Measurements from ENCODE around the gene EID2B.

DNA sequence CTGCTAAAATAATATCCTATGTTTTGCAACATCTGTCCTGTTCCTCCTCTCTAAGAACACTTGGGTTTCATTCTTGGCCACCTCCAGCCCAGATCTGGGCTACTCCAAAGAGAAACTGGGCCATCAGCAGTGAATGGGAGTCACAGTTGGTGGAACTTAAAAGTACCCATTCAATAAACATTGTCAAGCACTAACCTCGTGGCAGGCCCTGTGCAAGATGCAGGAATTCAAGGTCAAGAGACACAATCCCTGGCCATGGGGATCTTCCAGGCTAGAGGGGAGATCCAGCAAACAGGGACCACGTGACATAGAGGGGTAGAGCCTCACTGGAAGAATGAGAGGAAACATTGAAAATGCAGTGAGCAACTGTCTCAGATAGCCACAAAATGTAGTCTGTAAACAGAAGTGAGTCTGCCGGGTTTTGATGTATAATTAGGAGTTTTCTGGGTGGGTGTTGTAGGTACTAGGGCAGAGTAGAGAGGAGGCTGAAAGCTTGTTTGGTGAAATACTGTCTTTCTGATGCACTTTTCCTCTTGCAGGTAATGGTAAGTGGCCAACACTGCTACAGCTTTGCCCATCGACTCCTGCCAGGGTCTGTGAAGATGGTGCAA, 22.2 kb upstream of the EID2B start:
- TF ChIP-seq, protein P1, sequence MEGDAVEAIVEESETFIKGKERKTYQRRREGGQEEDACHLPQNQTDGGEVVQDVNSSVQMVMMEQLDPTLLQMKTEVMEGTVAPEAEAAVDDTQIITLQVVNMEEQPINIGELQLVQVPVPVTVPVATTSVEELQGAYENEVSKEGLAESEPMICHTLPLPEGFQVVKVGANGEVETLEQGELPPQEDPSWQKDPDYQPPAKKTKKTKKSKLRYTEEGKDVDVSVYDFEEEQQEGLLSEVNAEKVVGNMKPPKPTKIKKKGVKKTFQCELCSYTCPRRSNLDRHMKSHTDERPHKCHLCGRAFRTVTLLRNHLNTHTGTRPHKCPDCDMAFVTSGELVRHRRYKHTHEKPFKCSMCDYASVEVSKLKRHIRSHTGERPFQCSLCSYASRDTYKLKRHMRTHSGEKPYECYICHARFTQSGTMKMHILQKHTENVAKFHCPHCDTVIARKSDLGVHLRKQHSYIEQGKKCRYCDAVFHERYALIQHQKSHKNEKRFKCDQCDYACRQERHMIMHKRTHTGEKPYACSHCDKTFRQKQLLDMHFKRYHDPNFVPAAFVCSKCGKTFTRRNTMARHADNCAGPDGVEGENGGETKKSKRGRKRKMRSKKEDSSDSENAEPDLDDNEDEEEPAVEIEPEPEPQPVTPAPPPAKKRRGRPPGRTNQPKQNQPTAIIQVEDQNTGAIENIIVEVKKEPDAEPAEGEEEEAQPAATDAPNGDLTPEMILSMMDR (IDR thresholded peaks at IDR 0.05): no peak
- TF ChIP-seq POLR2A (IDR thresholded peaks at IDR 0.05): no peak

Measured in ovary (tissue), 3 donors.